Kidney epithelial cell (primary cell): ENCODE measurements around the gene CFAP61. TPM values are rescaled to one million over a fixed set of nuclear protein-coding genes. Genes with fewer than 3 reads are reported as not detected.
"Not testable (repeated sequence)": the region's sequence is repeated elsewhere in the genome, so short reads cannot be mapped to it uniquely, and the experiment has no call there.

Experiments used
- DNase-seq: peaks from one replicate; pipeline ENCODE4 v3.0.0-alpha.2; 2010; ENCODE audit warnings: low read depth
- H3K27me3 ChIP-seq: 2 replicates; pipeline ENCODE4 v1.6.0; 2011; ENCODE audit warnings: low read length; ENCODE audit not compliant: control insufficient read depth, insufficient read depth
- H3K36me3 ChIP-seq: 2 replicates; pipeline ENCODE4 v1.5.1; 2011; ENCODE audit warnings: low read length; ENCODE audit not compliant: control insufficient read depth, insufficient read depth
- H3K4me3 ChIP-seq: 2 replicates; pipeline ENCODE4 v1.5.1; 2011; ENCODE audit warnings: low read depth, mild to moderate bottlenecking, control low read depth, low read length
- CTCF ChIP-seq: IDR thresholded peaks from 2 replicates; pipeline ENCODE4 v1.5.1; 2011; ENCODE audit warnings: mild to moderate bottlenecking, moderate library complexity, low read length, control low read depth, inconsistent platforms; ENCODE audit not compliant: insufficient read depth, poor library complexity, severe bottlenecking
- total RNA-seq: library from RNA; depleted of rRNA; stranded (reverse); fragments of >200 nt; gene quantifications from 2 replicates; pipeline ENCODE4 v1.2.3, GENCODE V29; 2015

The CFAP61 gene
- total RNA-seq, 1 donor from 2014 or later = not detected

- H3K27me3 ChIP-seq = peaks cover 2% of the 10 kb centered on the region
- H3K36me3 ChIP-seq = no peaks in the 10 kb centered on the region
- H3K4me3 ChIP-seq = no peak overlapping the region
- no peak for TF ChIP-seq CTCF
- no peak for DNase-seq
Measured at GRCh38 chr20:20213526-20214121, 161.3 kb downstream of the CFAP61 start.

DNA sequence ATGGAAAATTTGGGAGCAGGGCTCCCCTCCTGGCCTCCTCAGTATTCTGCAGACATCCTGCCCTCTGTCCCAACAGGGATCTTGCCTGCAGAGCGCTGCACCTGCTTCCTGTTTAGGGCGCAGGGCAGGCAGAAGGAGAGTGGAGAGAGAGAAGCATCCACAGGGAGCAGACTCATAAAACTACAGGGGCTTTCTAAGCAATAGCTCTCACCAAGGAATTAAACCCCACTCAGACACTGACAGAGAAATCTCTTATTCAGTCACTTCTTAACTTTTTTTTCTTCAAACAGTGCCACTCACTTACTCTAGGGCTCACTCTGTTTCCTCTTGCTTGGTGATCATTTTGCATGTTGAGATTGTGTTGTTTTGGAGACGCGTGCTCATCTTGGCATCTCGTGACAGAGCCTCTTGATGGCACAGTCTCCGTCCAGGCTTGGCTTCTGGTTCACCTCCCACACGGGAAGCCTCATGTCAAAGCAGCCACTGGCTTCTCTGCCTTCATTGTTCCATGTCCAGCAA is 162.5 kb downstream of the CFAP61 start:
- H3K36me3 ChIP-seq = no peaks in the 10 kb centered on the region
- no peak for TF ChIP-seq CTCF
- H3K4me3 ChIP-seq = no peak overlapping the region
- DNase-seq = no peak
- peaks cover 2% of the 10 kb centered on the region for H3K27me3 ChIP-seq

- no peak for TF ChIP-seq CTCF
- no peak overlapping the region for H3K4me3 ChIP-seq
- H3K27me3 ChIP-seq = peaks cover 2% of the 10 kb centered on the region
- no peak for DNase-seq
- no peaks in the 10 kb centered on the region for H3K36me3 ChIP-seq
Measured at GRCh38 chr20:20215976-20216727, 163.8 kb downstream of the CFAP61 start.

DNA sequence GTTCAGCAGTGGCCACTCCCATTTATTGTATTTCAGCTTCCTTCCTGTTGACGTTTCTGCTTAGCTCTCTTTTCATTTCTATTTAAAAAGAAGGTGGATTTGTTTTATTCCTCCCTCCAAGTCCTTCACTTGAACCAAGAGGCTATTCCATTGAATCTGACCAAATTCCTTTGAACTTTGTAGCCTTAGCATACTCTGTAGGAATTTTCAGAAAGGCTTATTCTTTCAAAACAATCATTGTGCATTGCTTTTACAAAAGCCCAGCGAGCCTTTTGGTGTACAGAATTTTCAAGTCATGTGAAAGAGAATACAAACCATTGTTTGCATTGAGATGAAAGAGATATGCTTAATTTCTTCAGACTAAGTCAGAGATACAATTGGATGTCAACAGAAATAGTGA is 164.6 kb downstream of the CFAP61 start:
- Histone ChIP-seq H3K27me3 (peaks cover 2% of the 10 kb centered on the region), H3K4me3 (no peak overlapping the region), H3K36me3 (no peaks in the 10 kb centered on the region)
- no peak for DNase-seq
- no peak for TF ChIP-seq CTCF

DNA sequence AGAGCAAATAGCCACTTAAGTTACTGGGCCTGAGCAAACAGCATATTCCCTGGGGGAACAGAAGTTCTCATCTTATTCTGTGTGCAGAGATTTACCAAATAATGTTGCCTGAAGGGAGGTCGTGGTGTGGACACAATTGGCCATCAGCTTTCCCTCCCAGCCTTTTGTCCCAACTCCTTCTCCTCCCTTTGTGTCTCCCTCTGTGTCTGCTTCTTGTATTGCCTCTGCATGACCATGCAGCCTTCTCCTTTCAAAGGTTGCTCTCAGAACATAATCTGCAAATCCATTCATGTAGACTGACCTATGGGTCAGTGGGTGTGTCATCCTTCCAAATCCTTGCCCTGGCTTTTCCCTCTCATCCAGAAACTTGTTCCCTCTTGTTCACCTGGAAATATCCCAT is 165.3 kb downstream of the CFAP61 start:
- TF ChIP-seq CTCF = no peak
- no peak overlapping the region for H3K4me3 ChIP-seq
- H3K27me3 ChIP-seq = peaks cover 2% of the 10 kb centered on the region
- H3K36me3 ChIP-seq = no peaks in the 10 kb centered on the region
- DNase-seq = no peak

DNA sequence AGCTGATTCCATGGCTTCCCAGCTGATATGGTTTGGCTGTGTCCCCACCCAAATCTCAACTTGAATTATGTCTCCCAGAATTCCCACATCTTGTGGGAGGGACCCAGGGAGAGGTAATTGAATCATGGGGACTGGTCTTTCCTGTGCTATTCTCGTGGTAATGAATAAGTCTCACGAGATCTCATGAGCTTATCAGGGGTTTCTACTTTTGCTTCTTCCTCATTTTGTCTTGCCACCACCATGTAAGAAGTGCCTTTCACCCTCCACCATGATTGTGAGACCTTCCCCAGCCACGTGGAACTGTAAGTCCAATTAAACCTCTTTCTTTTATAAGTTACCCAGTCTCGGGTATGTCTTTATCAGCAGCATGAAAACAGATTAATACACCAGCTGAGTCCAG is 165.8 kb downstream of the CFAP61 start:
- DNase-seq, H3K4me3 ChIP-seq, H3K36me3 ChIP-seq, H3K27me3 ChIP-seq: not testable (repeated sequence)
